ENCODE measurements around the gene ZNF12. TPM values are rescaled to one million over a fixed set of nuclear protein-coding genes. Genes with fewer than 3 reads are reported as not detected.

Gene ZNF12
- total and polyA plus RNA-seq, 2 of the 8 experiments (the other 6 are each of a cell fraction or from before 2014, with no cell fraction given) = 6.7 to 16.2 TPM

DNA sequence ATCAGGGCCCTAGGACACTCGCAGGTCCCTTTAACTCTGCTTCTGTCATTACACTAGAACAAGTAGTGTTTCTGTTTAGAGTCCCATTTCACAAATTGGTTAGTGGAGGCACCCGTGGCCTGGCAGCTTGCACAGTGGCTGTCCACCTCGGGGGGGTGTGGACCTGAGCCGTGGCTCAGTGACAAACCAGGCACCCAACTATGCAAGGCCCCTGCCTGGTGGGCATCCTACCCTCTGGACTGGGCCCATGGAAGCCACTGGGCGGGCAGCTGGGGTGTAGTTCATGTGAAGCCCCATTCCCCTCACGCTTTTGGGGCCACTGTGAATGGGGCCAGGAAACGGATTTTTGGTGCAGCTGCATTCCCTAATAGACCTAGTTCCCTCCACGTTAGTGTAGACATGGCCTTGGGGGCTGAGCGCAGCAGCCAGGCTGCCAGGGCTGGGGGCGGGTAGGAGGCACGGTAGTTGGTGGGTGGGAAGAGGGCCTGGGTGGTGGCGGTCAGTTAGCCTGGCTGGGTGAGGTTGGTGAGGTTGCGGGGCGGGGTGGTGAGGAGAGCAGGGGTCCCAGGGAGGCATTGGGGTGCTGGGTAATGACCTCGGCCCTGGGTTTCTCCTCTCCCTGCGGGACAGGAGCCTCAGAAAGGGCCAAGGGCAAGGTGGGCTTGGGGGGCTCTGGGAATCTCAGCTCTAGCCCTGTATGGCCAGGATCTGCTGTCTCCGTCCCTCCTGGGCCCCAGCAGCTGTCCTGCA lies 50.9 kb downstream of the ZNF12 start:
- DNase-seq (ENCODE audit: low read depth in 1 of 2, low spot score in 2 of 2) (no peak), FAIRE-seq (no peak)
- POLR2A ChIA-PET (ENCODE audit: partially characterized antibody) = interaction anchor here (1.1 kb wide), 1 partner anchor 24 kb away, joined by 3 read pairs; no protein-coding TSS in a partner anchor
- TF ChIP-seq JUN (IDR thresholded peaks at IDR 0.05; ENCODE audit: low read depth, low read length) (no peak), BRCA1 (IDR thresholded peaks at IDR 0.05; ENCODE audit: low read depth, low read length) (no peak), NRF1 (IDR thresholded peaks at IDR 0.05; ENCODE audit: low read depth, low read length) (no peak), TBP (IDR thresholded peaks at IDR 0.05; ENCODE audit: low read depth, low read length) (no peak), RNF2 (IDR thresholded peaks at IDR 0.05; ENCODE audit: borderline replicate concordance, low read depth, low read length, missing control alignments, poor library complexity, severe bottlenecking) (no peak), CREB1 (IDR thresholded peaks at IDR 0.05) (no peak), CHD1 (IDR thresholded peaks at IDR 0.05; ENCODE audit: low read depth, low read length) (no peak), GTF2F1 (IDR thresholded peaks at IDR 0.05; ENCODE audit: borderline replicate concordance, low read depth, low read length) (no peak), RXRA (IDR thresholded peaks at IDR 0.05; ENCODE audit: insufficient read depth, low read depth, low read length) (no peak)
- TF ChIP-seq, protein P1, sequence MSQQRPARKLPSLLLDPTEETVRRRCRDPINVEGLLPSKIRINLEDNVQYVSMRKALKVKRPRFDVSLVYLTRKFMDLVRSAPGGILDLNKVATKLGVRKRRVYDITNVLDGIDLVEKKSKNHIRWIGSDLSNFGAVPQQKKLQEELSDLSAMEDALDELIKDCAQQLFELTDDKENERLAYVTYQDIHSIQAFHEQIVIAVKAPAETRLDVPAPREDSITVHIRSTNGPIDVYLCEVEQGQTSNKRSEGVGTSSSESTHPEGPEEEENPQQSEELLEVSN (IDR thresholded peaks at IDR 0.05) = no peak
- Histone ChIP-seq H2BK15ac (ENCODE audit: low read length) (no peak overlapping the region), H3K27me3 (replicated peaks in 1 of 4; ENCODE audit: control insufficient read depth in 3 of 4, extremely low read depth in 1 of 4, insufficient read depth in 3 of 4, low read length in 3 of 4) (no peaks in the 10 kb centered on the region), H3K36me3 (ENCODE audit: control insufficient read depth in 2 of 4, insufficient read depth in 4 of 4, low read length in 3 of 4) (peaks cover 0 to 30% (median 2%) of the 10 kb centered on the region in 4 experiments; a peak in 3 of 8 replicates), H3K79me1 (ENCODE audit: low read depth, low read length) (no peaks in the 10 kb centered on the region), H3K23ac (ENCODE audit: insufficient read length) (no peak overlapping the region), H2BK120ac (replicated peaks; ENCODE audit: low read depth, low read length) (no peak overlapping the region), H3K4me2 (ENCODE audit: insufficient read depth in 1 of 2, low read depth in 2 of 2, low read length in 2 of 2) (no peak overlapping the region), H3K56ac (replicated peaks; ENCODE audit: insufficient read length, low read depth, low read length) (no peak overlapping the region), H2AFZ (ENCODE audit: low read length) (no peak overlapping the region), H2AK5ac (ENCODE audit: low read depth, low read length) (no peak overlapping the region), H2BK20ac (ENCODE audit: low read length) (no peak overlapping the region), H4K91ac (replicated peaks; ENCODE audit: insufficient read length, low read length) (no peak overlapping the region), H3K14ac (ENCODE audit: insufficient read length) (no peak overlapping the region), H3K4me3 (ENCODE audit: extremely low read depth in 1 of 4, insufficient read depth in 2 of 4, low read depth in 3 of 4, low read length in 4 of 4) (no peak overlapping the region), H3K4ac (replicated peaks; ENCODE audit: insufficient read length, low read depth, low read length) (no peak overlapping the region), H3K4me1 (replicated peaks in 1 of 4; ENCODE audit: control insufficient read depth in 3 of 4, insufficient read depth in 4 of 4, low read length in 3 of 4) (peaks cover 0 to 6% (median under 1%) of the 10 kb centered on the region in 4 experiments; a peak in 4 of 7 replicates), H4K20me1 (replicated peaks in 1 of 2; ENCODE audit: control insufficient read depth in 1 of 2, insufficient read depth in 2 of 2, low read length in 2 of 2) (peaks cover 0 to 2% of the 10 kb centered on the region in 2 experiments), H3K23me2 (ENCODE audit: low read depth, low read length) (no peaks in the 10 kb centered on the region), H3K9me3 (ENCODE audit: insufficient read depth in 2 of 2, low read depth in 1 of 2, low read length in 1 of 2) (no peaks in the 10 kb centered on the region; a peak in 1 of 4 replicates), H3K18ac (ENCODE audit: extremely low read depth, low read length) (no peak overlapping the region), H3K27ac (ENCODE audit: low read depth, low read length) (no peak overlapping the region), H2BK12ac (ENCODE audit: low read depth, low read length) (no peak overlapping the region), H4K8ac (ENCODE audit: extremely low read depth, insufficient read depth, low read length) (peak overlapping the region; percentile 68; the same call in 1 of the 2 replicates), H2BK5ac (ENCODE audit: low read depth, low read length) (no peak overlapping the region), H3K79me2 (ENCODE audit: control insufficient read depth in 1 of 2, insufficient read depth in 2 of 2, low read length in 2 of 2) (no peaks in the 10 kb centered on the region), H3K9ac (replicated peaks in 1 of 4; ENCODE audit: extremely low read depth in 1 of 4, low read depth in 3 of 4, low read length in 3 of 4) (no peak overlapping the region), H4K5ac (ENCODE audit: insufficient read length, low read depth, low read length) (no peak overlapping the region)
- CTCF ChIA-PET (ENCODE audit: partially characterized antibody) = interaction anchor here (0.6 to 0.9 kb wide), 2 partner anchors 30 to 62 kb away, joined by 3 read pairs; no protein-coding TSS in a partner anchor
- WGBS, 2 experiments (ENCODE audit: extremely low coverage in 1 of 2, insufficient coverage in 1 of 2, insufficient read length in 1 of 2, insufficient replicate concordance in 2 of 2, low coverage in 1 of 2, low lambda C conversion rate in 2 of 2, missing lambda C conversion rate in 1 of 2) = 85% methylated on average over 14 of the region's 17 CpGs; no CpG with 5 or more reads in 1 of the 2 experiments

Data from H1 (cell line).